Middle frontal gyrus (tissue), 1 donor: ENCODE measurements around the gene DLG5.
"Not testable (repeated sequence)": the region's sequence is repeated elsewhere in the genome, so short reads cannot be mapped to it uniquely, and the experiment has no call there.

Source experiments
- DNase-seq: peaks from one replicate; pipeline ENCODE4 v3.0.0-alpha.2; 2015; ENCODE audit warnings: low spot score; ENCODE audit errors: extremely low spot score

Gene DLG5

DNA sequence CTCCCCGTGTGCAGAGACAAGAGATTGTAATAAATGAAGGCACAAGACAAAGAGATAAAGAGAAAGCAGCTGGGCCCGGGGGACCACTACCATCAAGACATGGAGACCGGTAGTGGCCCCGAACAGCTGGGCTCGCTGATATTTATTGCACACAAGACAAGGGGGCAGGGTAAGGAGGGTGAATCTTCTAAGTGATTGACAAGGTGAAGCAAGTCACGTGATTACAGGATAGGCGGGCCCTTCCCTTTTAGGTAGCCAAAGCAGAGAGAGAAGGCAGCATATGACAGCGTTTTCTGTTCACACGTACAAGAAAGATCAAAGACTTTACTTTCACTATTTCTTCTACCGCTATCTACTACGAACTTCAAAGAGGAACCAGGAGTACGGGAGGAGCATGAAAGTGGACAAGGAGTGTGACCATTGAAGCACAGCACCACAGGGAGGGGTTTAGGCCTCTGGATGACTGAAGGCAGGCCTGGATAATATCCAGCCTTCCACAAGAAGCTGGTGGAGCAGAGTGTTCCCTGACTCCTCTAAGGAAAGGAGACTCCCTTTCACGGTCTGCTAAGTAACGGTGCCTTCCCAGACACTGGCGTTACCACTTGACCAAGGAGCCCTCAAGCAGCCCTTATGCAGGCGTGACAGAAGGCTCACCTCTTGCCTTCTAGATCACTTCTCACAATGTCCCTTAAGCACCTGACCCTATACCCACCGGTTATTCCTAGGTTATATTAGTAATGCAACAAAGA is 153.5 kb downstream of the DLG5 start:
- not testable (repeated sequence) for DNase-seq

DNA sequence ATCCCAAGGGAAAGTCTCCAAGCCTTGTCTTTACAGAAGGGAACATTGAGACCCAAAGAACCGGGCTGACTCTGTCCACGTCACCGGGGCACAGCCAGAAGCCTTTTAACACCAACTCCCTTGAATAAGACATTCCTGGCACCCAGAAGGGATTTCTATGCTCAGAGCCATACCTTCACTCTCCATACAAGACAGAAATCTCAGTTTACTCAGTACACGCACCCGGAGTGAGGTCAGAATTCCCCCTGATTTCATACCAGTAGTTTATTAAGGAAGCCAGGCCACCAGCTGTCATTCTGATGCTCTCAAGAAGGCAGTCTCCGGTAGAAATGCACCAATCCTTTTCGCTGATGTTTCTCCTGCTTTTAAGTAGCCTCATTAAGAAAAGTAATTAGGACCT is 154.7 kb downstream of the DLG5 start:
- no peak for DNase-seq

DNA sequence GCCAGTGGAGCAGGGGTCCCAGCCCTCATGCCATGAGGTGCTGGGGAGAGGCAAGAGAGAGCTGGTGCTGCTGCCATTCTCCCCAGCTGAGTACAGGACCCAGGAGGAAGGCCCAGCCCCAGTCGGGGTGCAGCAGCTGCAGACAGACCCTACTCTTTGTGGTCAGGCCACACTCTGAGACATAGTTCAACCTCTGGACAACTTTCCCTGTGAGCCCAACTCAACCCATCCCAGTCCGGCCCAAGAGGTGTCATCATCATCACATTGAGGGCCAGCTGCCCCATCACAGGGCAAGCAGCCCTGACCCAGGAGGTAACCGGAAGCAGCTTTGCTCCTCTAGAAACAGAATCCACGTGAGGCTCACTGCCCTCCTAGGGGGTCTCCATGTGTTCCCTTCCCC is 155.1 kb downstream of the DLG5 start:
- no peak for DNase-seq

DNA sequence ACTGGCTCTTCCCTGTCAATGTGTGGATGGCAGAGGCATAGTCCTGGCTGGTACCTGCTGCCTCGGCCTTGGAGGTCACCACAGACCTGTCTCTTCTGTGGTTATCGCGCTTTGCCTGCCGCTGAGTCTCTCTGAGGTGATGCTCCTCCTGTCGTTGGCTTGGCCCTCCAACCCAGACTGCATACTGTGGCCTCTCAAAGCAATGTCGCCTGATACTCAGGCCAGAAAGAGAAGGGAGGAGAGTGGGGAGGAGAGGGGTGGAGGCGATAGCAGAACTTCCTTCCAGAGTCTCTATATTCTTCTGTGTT is 155.7 kb downstream of the DLG5 start:
- no peak for DNase-seq

DNA sequence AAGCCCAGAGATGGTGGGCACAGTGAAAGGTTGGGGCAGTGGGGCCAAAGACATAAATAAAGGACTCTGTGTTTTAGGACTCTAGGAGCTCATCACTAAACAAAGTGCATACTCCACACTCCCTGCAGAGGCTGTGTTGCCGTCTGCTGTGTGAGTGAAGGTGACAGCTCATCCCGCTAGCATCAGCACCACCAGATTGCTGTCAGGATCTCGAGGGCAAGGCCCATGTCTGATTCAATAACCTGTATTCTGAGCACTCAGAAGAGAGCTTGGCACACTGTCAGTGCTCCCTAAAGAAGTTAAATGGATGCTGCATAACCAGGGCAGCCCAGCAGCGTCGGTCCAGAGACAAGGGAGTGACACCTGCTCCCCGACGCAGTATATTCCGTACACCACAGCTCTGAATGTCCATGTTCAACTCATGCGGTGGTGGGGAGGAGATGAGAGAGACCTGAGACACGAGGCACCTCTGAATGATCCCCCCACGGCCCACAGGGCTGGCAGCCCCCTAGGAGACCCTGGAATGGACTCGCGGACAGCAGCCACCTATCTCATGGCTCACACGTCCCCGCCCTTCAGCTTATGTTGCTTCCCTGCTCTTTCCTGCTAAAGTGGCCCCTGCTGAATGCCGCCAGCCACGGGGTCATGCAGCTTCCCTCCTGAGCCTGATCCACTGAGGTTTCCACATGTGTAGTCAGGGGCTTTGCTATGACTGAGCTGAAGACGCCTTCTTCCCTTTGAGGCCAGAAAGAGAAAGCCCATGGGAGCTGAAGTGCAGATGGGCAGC is 156.3 kb downstream of the DLG5 start:
- DNase-seq = no peak

DNA sequence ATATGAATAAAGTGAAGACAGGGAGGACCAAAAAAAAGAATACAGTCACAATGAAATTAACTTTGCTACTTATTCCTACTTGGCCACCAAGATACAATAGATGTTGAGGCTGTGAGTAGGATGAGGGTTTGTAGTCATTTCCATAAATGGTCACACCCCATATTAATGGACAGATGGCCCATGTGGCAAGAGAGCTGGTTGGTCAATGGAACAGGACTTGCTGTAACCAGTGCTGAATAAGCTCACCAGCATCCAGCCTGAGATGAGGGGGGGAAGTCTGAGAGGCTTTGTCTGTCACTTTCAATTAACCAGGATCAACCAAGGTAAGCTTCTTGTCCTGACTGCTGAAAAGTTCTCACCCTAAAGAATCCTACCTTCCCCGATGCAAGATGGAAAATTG is 158.5 kb downstream of the DLG5 start:
- no peak for DNase-seq

DNA sequence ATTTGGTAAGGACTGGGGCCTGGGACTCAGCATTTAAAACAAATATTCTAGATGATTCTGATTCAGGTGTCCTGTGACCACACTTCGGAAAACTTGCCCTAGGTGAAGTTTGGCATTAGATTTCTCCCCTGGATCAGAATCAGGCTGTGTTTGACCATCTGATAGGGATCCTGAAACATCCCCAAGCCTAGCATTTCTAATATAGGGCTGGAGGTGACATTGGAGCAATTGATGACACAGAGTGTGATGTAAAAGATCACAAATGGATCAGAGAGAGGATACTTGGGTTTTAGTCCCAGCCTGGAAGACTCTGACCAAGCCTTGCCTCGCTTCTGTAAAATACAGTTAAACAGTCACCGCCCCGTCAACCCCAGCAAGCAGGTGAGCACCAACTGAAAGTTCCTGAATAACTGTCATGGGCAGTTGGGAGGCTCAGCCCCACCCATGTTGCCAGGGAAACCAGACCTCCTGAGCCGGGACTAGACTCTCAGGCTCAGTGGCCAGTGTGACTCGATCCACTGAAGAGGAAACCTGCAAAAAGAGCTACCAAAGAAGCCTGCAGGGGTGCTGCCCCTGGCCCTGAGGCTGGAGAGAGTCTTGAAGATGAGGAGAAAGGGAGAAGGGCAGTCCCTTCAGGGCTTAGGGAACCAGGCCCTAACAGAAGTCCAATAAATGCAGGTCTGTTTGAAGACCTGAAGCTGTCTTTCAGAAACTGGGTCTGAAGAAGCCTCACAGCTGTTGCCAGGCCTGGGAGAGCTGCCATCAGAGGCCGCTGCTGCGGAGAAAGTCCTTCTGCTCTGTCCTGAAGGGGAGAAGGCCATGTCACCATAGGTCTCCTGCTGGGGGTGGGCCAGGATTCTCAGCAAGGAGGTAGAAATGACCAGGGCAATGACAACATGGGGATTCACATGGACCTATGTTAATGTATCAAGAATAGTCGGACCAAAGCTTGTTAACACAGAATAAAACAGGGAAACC is 162.8 kb downstream of the DLG5 start:
- DNase-seq = no peak

DNA sequence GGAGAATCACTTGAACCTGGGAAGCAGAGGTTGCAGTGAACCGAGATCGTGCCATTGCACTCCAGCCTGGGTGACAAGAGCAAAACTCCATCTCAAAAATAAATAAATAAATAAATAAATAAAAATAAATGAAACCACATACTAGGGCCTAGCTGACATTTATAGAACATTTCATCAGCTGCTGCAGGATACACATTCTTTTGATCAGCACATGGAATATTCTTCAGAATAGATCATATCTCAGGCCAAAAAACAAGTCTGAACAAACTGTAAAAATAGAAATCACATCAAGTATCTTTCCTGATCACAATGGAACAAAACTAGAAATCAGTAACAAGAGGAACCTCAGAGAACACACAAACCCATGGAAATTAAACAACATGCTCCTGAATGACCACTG is 168.1 kb downstream of the DLG5 start:
- not testable (repeated sequence) for DNase-seq

DNA sequence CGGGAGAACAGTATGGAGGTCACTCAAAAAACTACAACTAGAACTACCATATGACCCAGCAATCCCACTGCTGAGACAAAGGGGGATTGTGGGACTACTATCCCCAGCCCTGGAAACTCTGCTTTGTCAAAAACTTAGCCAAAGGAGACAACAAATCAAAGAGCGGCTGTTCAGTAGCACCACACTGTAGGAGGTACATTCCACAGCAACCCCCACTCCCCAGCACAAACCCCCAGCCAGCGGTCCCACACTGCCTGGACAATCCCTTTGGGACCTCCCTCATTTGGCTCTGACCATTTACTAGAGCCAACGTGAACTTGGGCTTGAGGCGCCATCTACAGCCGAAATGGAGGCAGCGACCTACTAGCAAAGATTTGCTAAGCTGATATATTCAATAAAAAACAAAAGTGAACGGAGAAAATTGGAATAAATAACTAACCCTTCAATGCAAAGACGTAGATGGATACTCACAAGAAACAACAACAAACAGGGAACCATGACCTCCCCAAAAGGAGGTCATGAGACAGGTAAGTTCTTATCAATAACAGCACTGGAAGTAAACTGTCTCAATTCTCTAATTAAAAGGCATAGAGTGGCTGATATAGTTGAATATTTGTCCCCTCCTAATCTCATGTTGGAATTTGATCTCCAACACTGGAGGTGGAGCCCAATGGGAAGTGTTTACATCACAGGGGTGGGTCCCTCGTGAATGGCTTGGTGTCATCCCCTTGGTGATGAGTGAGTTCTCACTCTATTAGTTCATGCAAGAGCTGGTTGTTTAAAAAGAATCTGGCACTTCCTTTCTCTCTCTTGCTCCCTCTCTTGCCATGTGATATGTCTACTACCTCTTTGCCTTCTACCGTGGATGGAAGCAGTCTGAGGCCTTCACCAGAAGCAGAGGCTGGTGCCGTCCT is 170.0 kb downstream of the DLG5 start:
- DNase-seq = peak; percentile 26

DNA sequence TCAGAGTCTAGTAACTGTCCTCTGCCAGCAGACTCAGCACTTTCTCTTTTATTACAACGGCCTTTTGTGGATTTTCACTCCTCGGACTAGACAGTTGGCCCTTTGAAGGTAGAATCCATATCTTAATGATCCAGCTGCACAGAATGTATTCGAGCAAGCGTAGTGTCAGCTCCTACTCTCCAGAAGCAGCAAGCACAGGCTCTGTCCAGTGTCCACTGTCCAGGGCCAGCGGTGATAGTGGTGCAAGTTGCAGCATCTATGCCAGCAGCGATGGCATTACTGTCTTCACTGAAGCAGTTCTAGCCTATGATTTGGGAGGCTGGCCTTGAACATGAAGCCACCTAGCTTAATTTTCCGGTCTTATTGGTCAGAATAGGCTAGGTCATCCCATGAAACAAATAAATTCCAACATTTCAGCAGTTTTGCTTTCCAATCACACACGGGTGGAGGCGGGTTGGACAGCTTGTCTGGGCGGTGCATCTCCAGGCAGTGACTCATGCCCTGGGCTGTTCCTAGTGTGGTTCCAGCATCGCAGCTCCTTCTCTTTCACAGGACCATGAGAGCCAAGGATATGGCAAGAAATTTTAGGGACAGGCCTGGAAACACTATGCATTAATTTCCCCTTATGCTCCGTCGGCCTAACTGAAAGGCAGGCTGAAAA is 180.4 kb downstream of the DLG5 start:
- DNase-seq = peak; percentile 14

DNA sequence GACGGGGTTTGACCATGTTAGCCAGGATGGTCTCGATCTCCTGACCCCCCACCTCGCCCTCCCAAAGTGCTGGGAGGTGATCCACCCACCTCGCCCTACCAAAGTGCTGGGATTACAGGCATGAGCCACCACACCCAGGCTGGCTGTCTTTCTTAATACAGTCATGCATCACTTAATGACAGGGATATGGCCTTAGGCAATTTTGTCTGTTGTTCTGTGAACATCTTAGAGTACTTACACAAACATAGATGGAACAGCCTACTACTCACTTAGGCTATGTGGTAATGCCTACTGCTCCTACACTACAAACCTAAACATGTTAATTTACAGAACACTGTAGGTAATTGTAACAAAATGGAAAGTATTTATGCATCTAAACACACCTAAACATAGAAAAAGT is 182.3 kb downstream of the DLG5 start:
- DNase-seq = no peak

DNA sequence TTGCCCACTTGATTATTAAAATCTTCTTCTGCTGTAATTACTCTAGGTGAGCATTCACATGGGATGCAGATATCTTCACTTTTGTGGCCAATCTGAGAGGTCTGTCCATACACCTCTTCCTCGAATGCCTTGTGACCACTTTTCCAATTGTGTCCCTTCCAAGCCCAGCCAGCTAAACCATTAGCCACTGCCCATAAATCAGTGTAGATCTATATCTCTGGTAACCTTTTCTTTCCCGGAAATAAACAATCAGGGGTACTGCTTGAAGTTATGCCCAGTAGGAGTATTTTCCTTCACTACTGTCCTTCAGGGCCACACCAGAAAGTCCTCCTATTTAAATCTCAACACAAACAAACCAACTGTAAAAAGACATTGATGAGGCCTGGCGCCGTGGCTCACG is 184.4 kb downstream of the DLG5 start:
- DNase-seq = no peak

DNA sequence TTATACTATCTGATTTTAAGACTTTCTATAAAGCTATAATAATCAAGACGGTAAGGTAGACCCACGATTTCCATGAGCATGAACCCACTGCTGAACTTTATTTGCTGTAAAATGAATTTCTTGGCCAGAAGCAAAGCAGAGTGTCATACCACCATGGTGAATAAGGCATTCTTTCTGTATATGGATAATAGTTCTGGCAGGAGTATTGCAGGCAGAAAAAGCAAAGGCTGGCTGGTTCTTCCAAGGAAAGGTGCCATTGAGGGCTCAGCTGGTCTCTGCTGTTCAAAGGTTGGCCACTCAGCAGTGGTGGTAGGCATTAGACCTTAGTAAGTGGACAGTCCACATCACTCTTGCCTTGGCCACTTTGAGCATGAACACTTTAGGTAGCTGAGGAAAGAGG is 184.8 kb downstream of the DLG5 start:
- DNase-seq = no peak
